ENCODE results near the gene GRIP1. TPM values are rescaled to one million over a fixed set of nuclear protein-coding genes. Genes with fewer than 3 reads are reported as not detected.

The GRIP1 gene
- total RNA-seq, 2 donors from 2014 or later, result 5.2 to 19.5 TPM

DNA sequence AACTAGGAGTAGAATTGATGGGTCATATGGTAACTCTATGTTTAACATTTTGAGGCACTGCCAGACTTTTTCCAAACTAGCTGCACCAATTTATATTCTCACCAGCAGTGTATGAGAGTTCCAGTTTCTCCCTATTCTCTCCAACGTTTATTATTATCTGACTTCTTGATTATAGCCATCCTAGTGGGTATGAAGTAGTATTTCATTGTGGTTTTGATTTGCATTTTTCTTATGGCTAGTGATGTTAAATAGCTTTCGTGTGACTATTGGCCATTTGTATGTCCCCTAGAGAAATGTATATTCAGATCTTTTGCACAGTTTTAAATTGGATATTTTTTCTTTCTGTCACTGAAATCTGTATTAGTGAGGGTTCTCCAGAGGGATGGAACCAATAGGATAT lies 338.7 kb downstream of the GRIP1 start:
- H3K27ac ChIP-seq, result no peak overlapping the region
- DNase-seq (ENCODE audit: low spot score), result no peak
- 99% methylated on average over 2 of the region's 2 CpGs for WGBS
- no peak overlapping the region for H3K4me3 ChIP-seq
- no peaks in the 10 kb centered on the region for H3K27me3 ChIP-seq (replicated peaks; ENCODE audit: insufficient read depth)
- TF ChIP-seq POLR2A (IDR thresholded peaks at IDR 0.05) (no peak), POLR2AphosphoS5 (IDR thresholded peaks at IDR 0.05) (no peak)
- TF ChIP-seq, protein P1, sequence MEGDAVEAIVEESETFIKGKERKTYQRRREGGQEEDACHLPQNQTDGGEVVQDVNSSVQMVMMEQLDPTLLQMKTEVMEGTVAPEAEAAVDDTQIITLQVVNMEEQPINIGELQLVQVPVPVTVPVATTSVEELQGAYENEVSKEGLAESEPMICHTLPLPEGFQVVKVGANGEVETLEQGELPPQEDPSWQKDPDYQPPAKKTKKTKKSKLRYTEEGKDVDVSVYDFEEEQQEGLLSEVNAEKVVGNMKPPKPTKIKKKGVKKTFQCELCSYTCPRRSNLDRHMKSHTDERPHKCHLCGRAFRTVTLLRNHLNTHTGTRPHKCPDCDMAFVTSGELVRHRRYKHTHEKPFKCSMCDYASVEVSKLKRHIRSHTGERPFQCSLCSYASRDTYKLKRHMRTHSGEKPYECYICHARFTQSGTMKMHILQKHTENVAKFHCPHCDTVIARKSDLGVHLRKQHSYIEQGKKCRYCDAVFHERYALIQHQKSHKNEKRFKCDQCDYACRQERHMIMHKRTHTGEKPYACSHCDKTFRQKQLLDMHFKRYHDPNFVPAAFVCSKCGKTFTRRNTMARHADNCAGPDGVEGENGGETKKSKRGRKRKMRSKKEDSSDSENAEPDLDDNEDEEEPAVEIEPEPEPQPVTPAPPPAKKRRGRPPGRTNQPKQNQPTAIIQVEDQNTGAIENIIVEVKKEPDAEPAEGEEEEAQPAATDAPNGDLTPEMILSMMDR (IDR thresholded peaks at IDR 0.05), result no peak
- H3K36me3 ChIP-seq, result no peaks in the 10 kb centered on the region
- no peaks in the 10 kb centered on the region for H3K9me3 ChIP-seq
- intact Hi-C loops (cut with DNase I), result no loop called here
- H3K4me1 ChIP-seq (replicated peaks), result no peaks in the 10 kb centered on the region

DNA sequence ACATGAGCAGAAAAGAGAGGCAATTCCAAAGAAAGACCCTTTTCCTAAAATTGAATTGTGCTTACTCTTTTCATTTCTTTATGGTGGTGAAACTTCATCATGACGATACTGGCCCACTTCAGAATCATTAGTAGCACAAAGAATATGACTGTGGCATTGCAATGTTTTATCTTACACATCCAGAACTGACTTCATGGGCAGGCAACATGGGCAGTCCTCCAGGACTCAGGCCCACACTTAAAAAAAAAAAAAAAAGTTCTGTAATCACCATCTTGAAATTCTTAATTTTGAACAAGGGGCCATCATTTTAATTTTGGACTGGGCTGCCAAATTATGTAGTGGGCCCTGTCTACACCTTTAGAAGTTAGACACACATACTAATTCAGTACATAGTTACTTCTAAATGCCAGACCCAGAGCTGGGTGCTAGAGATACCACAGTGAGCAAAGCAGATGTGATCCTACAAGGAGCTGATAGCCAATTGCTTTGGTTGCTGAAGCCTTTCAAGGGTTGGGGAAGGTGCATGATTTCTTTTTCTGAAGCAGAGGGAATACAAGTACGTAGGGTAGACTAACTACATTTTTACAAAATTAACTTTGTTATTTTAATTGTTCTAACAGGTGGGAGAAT lies 341.4 kb downstream of the GRIP1 start:
- H3K36me3 ChIP-seq, result no peaks in the 10 kb centered on the region
- no peaks in the 10 kb centered on the region for H3K27me3 ChIP-seq (replicated peaks; ENCODE audit: insufficient read depth)
- DNase-seq (ENCODE audit: low spot score), result no peak
- 95% methylated on average over 2 of the region's 2 CpGs for WGBS
- H3K27ac ChIP-seq, result no peak overlapping the region
- TF ChIP-seq POLR2A (IDR thresholded peaks at IDR 0.05) (no peak), POLR2AphosphoS5 (IDR thresholded peaks at IDR 0.05) (no peak)
- TF ChIP-seq, protein P1 (IDR thresholded peaks at IDR 0.05), result no peak
- H3K4me1 ChIP-seq (replicated peaks), result no peaks in the 10 kb centered on the region
- no peak overlapping the region for H3K4me3 ChIP-seq
- no peaks in the 10 kb centered on the region for H3K9me3 ChIP-seq
- intact Hi-C loops (cut with DNase I), result no loop called here

DNA sequence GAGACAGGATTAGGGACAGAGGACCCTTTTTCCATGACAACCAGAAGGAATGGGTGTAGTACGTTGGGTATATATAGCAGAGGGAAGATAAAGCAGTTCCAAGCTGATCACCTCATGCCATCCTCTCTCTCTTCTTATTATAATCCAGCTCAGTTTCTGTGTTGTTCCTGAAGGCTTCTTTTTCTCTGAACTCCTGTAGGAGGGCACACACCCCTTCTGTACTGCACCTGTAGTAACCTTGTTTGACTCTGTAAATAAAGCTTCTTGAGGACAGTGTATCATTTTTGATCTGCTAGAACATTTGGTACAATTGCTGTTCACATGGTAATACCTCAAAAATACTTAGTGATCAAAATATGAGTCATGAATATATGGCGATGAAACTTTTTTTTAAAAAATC lies 343.1 kb downstream of the GRIP1 start:
- H3K4me1 ChIP-seq (replicated peaks), result no peaks in the 10 kb centered on the region
- intact Hi-C loops (cut with DNase I), result no loop called here
- no peaks in the 10 kb centered on the region for H3K36me3 ChIP-seq
- H3K27ac ChIP-seq, result no peak overlapping the region
- WGBS, result 74% methylated on average over 2 of the region's 2 CpGs
- no peaks in the 10 kb centered on the region for H3K27me3 ChIP-seq (replicated peaks; ENCODE audit: insufficient read depth)
- H3K4me3 ChIP-seq, result no peak overlapping the region
- no peak for DNase-seq (ENCODE audit: low spot score)
- no peaks in the 10 kb centered on the region for H3K9me3 ChIP-seq
- no peak for TF ChIP-seq POLR2A (IDR thresholded peaks at IDR 0.05)
- no peak for TF ChIP-seq POLR2AphosphoS5 (IDR thresholded peaks at IDR 0.05)
- TF ChIP-seq, protein P1 (IDR thresholded peaks at IDR 0.05), result no peak

DNA sequence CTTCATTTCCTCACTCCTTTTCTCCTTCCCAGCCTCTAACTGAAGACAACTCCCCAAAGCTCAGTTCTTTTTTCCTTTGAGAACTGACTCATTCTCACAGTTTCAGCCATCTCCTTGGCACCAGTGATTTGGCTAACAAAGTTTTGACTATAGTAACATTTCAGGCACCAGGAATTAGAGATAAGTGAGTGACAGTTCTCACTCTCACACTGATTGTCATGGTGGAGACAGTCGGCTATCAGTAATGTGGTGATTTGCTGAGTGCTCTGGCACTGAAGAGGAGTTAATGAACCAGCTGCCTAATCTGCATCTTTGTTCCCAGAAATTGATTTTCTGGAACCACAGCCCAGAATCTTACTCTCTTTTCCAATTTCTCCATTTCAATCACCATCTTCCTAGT lies 347.1 kb downstream of the GRIP1 start:
- intact Hi-C loops (cut with DNase I), result no loop called here
- H3K9me3 ChIP-seq, result no peaks in the 10 kb centered on the region
- H3K36me3 ChIP-seq, result no peaks in the 10 kb centered on the region
- no peak overlapping the region for H3K27ac ChIP-seq
- H3K4me1 ChIP-seq (replicated peaks), result no peaks in the 10 kb centered on the region
- no peaks in the 10 kb centered on the region for H3K27me3 ChIP-seq (replicated peaks; ENCODE audit: insufficient read depth)
- DNase-seq (ENCODE audit: low spot score), result no peak
- TF ChIP-seq POLR2AphosphoS5 (IDR thresholded peaks at IDR 0.05), result no peak
- TF ChIP-seq, protein P1 (IDR thresholded peaks at IDR 0.05), result no peak
- TF ChIP-seq POLR2A (IDR thresholded peaks at IDR 0.05), result no peak
- H3K4me3 ChIP-seq, result no peak overlapping the region
- WGBS, result 100% methylated on average over 1 of the region's 1 CpG

DNA sequence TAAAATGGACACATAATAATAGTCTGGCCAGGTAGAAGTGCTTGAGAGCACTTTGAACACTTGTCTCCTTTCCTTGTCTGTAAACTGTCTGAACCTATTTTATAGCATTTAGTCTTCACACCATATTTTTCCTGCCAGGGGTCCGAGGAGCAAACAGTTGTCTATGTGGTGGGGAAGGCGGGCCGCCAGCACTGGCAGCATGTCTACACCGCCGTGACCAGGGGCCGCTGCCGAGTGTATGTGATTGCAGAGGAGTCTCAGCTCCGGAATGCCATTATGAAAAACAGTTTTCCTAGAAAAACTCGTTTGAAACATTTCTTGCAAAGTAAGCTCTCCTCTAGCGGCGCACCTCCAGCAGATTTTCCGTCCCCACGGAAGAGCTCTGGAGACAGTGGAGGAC lies 347.9 kb downstream of the GRIP1 start:
- Histone ChIP-seq H3K36me3 (no peaks in the 10 kb centered on the region), H3K27ac (no peak overlapping the region), H3K4me1 (replicated peaks) (no peaks in the 10 kb centered on the region), H3K27me3 (replicated peaks; ENCODE audit: insufficient read depth) (no peaks in the 10 kb centered on the region), H3K9me3 (no peaks in the 10 kb centered on the region), H3K4me3 (no peak overlapping the region)
- intact Hi-C loops (cut with DNase I), result no loop called here
- 81% methylated on average over 13 of the region's 13 CpGs for WGBS
- TF ChIP-seq POLR2AphosphoS5 (IDR thresholded peaks at IDR 0.05), result no peak
- TF ChIP-seq POLR2A (IDR thresholded peaks at IDR 0.05), result no peak
- TF ChIP-seq, protein P1 (IDR thresholded peaks at IDR 0.05), result no peak
- no peak for DNase-seq (ENCODE audit: low spot score)

Data from prostate gland (tissue), 2 donors.